ENCODE results near the gene GRIN2A. TPM values are rescaled to one million over a fixed set of nuclear protein-coding genes. Genes with fewer than 3 reads are reported as not detected.

GRIN2A gene
- total and polyA plus RNA-seq, 2 of the 13 experiments (the other 11 are each of a cell fraction or from before 2014, with no cell fraction given), result not detected

DNA sequence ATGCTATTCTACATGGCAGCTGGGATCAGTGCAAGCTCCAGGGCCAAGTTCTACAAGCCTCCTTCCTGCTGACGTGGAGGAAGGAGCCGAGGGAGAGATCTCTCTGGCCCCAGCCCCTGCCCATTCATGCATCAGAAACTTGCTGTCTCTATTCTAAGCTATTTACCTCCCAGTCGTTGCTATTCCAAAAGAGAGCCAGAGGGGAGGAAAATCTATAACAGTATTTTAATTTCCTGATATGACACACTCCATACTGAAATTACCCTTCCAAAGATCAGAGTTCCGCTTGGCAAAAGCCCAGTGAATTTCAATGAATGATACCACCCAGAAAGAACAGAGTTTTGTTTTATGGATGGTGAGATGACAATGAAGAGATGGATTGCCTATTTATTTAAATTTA lies 133.4 kb downstream of the GRIN2A start:
- Histone ChIP-seq H3K27me3 (ENCODE audit: control insufficient read depth in 1 of 2, insufficient read depth in 2 of 2, low read length in 2 of 2) (no peaks in the 10 kb centered on the region; a peak in 1 of 5 replicates), H3K9ac (ENCODE audit: insufficient read depth, low read depth, low read length) (no peak overlapping the region), H3K36me3 (replicated peaks in 1 of 2; ENCODE audit: control insufficient read depth in 1 of 2, insufficient read depth in 2 of 2, low read length in 2 of 2) (no peaks in the 10 kb centered on the region), H3K79me2 (ENCODE audit: insufficient read depth, low read length) (no peaks in the 10 kb centered on the region), H3K4me2 (ENCODE audit: low read depth, low read length) (no peak overlapping the region), H3K4me1 (ENCODE audit: insufficient read depth, low read length) (no peaks in the 10 kb centered on the region), H4K20me1 (ENCODE audit: insufficient read depth, low read length) (no peaks in the 10 kb centered on the region), H3K9me3 (ENCODE audit: low read length) (no peaks in the 10 kb centered on the region), H2AFZ (ENCODE audit: low read length) (no peak overlapping the region), H3K4me3 (replicated peaks in 1 of 3; ENCODE audit: insufficient read depth in 1 of 3, low read depth in 2 of 3, low read length in 3 of 3) (no peak overlapping the region), H3K27ac (ENCODE audit: extremely low read length, insufficient read depth, low read length) (no peak overlapping the region)
- no peak for DNase-seq (ENCODE audit: low spot score)
- TF ChIP-seq RFX3 (CRISPR knock-in tag; IDR thresholded peaks at IDR 0.05), result no peak
- no peak for TF ChIP-seq MATR3 (CRISPR knock-in tag; IDR thresholded peaks at IDR 0.05)
- no peak for TF ChIP-seq ZNF879 (CRISPR knock-in tag; IDR thresholded peaks at IDR 0.05)
- TF ChIP-seq, protein P1, sequence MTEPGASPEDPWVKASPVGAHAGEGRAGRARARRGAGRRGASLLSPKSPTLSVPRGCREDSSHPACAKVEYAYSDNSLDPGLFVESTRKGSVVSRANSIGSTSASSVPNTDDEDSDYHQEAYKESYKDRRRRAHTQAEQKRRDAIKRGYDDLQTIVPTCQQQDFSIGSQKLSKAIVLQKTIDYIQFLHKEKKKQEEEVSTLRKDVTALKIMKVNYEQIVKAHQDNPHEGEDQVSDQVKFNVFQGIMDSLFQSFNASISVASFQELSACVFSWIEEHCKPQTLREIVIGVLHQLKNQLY (CRISPR knock-in tag; IDR thresholded peaks at IDR 0.05), result no peak
- TF ChIP-seq ZNF598 (CRISPR knock-in tag; IDR thresholded peaks at IDR 0.05; ENCODE audit: borderline replicate concordance), result no peak
- no peak for TF ChIP-seq U2AF2 (IDR thresholded peaks at IDR 0.05; ENCODE audit: low read depth, low read length)
- TF ChIP-seq, protein P2, sequence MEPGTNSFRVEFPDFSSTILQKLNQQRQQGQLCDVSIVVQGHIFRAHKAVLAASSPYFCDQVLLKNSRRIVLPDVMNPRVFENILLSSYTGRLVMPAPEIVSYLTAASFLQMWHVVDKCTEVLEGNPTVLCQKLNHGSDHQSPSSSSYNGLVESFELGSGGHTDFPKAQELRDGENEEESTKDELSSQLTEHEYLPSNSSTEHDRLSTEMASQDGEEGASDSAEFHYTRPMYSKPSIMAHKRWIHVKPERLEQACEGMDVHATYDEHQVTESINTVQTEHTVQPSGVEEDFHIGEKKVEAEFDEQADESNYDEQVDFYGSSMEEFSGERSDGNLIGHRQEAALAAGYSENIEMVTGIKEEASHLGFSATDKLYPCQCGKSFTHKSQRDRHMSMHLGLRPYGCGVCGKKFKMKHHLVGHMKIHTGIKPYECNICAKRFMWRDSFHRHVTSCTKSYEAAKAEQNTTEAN (CRISPR knock-in tag; conservative IDR thresholded peaks at IDR 0.05), result no peak
- no peak for TF ChIP-seq MXI1 (IDR thresholded peaks at IDR 0.05; ENCODE audit: borderline replicate concordance, low read depth, low read length)
- TF ChIP-seq ZNF792 (CRISPR knock-in tag; IDR thresholded peaks at IDR 0.05), result no peak
- TF ChIP-seq ZNF709 (CRISPR knock-in tag; IDR thresholded peaks at IDR 0.05), result no peak
- no peak for TF ChIP-seq PAX8 (CRISPR knock-in tag; IDR thresholded peaks at IDR 0.05; ENCODE audit: borderline replicate concordance)
- TF ChIP-seq, protein P3, sequence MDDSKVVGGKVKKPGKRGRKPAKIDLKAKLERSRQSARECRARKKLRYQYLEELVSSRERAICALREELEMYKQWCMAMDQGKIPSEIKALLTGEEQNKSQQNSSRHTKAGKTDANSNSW (CRISPR knock-in tag; IDR thresholded peaks at IDR 0.05; ENCODE audit: borderline replicate concordance), result no peak
- TF ChIP-seq SOX6 (IDR thresholded peaks at IDR 0.05), result no peak
- TF ChIP-seq SOX6 (CRISPR knock-in tag; IDR thresholded peaks at IDR 0.05), result no peak
- TF ChIP-seq, protein P4, sequence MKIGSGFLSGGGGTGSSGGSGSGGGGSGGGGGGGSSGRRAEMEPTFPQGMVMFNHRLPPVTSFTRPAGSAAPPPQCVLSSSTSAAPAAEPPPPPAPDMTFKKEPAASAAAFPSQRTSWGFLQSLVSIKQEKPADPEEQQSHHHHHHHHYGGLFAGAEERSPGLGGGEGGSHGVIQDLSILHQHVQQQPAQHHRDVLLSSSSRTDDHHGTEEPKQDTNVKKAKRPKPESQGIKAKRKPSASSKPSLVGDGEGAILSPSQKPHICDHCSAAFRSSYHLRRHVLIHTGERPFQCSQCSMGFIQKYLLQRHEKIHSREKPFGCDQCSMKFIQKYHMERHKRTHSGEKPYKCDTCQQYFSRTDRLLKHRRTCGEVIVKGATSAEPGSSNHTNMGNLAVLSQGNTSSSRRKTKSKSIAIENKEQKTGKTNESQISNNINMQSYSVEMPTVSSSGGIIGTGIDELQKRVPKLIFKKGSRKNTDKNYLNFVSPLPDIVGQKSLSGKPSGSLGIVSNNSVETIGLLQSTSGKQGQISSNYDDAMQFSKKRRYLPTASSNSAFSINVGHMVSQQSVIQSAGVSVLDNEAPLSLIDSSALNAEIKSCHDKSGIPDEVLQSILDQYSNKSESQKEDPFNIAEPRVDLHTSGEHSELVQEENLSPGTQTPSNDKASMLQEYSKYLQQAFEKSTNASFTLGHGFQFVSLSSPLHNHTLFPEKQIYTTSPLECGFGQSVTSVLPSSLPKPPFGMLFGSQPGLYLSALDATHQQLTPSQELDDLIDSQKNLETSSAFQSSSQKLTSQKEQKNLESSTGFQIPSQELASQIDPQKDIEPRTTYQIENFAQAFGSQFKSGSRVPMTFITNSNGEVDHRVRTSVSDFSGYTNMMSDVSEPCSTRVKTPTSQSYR (CRISPR knock-in tag; IDR thresholded peaks at IDR 0.05; ENCODE audit: borderline replicate concordance), result no peak
- TF ChIP-seq ZMYM2 (CRISPR knock-in tag; IDR thresholded peaks at IDR 0.05), result no peak
- no peak for TF ChIP-seq ZNF790 (CRISPR knock-in tag; IDR thresholded peaks at IDR 0.05; ENCODE audit: borderline replicate concordance)
- no peak for FAIRE-seq
- in situ Hi-C loops (cut with HindIII; ENCODE audit: extremely low pct_ligation_motif_present, low pct_unique_long_range_greater_than_20kb), result no loop called here
- BruUV-seq (replicated peaks), result no TSS peak
- ChIA-PET POLR2A (no interaction called here), CTCF (ENCODE audit: low intra/inter-chr PET ratio, low total read pairs) (no interaction called here)
- intact Hi-C loops (cut with micrococcal nuclease; ENCODE audit: unreplicated experiment), result no loop called here
- under 1% methylated on average over 4 of the region's 4 CpGs for WGBS (ENCODE audit: low lambda C conversion rate)
- ATAC-seq, result no peak

Measured in HepG2 (cell line).